Fibroblast of lung (primary cell): ENCODE data around the gene PTOV1.

ENCODE experiments used
- CTCF ChIP-seq, 2 donors: IDR thresholded peaks in 1 of 2; conservative IDR thresholded peaks in 1 of 2; 1 replicate in 1 of 2; 2 replicates in 1 of 2; pipeline ENCODE4 v1.5.1; 2011 to 2012; ENCODE audit warnings: low read length in 2 of 2, control low read depth in 1 of 2, inconsistent platforms in 1 of 2, low read depth in 1 of 2, mild to moderate bottlenecking in 1 of 2
- EZH2 ChIP-seq: IDR thresholded peaks from 2 replicates; pipeline ENCODE4 v1.5.1; 2012; ENCODE audit warnings: low read length, control low read depth, mild to moderate bottlenecking; ENCODE audit errors: missing control alignments

- no peak for TF ChIP-seq CTCF (conservative IDR thresholded peaks at IDR 0.05 in 1 of 2, IDR thresholded peaks at IDR 0.05 in 1 of 2; ENCODE audit: low read depth in 1 of 2, low read length in 2 of 2)
- no peak for TF ChIP-seq EZH2
Observed at GRCh38 chr19:49808711-49809159, 42.2 kb upstream of the PTOV1 start.
